ENCODE measurements around the gene IRF2. TPM values are rescaled to one million over a fixed set of nuclear protein-coding genes. Genes with fewer than 3 reads are reported as not detected.

The IRF2 gene
- total and polyA plus RNA-seq, 2 of the 8 experiments (the other 6 are each of a cell fraction or from before 2014, with no cell fraction given), result 13.8 to 17.0 TPM

DNA sequence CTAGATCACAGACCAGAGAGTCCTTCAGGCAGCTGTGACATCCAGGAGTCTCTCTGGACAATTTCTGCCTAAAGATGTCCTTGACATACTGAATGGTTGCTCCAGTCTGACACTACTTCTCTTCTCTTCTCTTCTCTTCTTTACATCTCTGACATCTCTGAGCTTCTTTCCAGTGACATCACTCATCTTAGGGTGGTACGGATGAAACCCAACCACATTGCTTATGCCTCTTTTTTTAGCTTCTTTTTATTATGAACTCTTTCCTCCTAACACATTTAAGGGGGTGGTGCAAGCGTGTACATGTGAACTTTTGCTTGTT lies 39.4 kb upstream of the IRF2 start:
- Histone ChIP-seq H4K8ac (ENCODE audit: extremely low read depth, insufficient read depth, low read length) (no peak overlapping the region), H3K23ac (ENCODE audit: insufficient read length) (no peak overlapping the region), H3K4me2 (ENCODE audit: insufficient read depth in 1 of 2, low read depth in 2 of 2, low read length in 2 of 2) (no peak overlapping the region), H3K79me2 (ENCODE audit: control insufficient read depth in 1 of 2, insufficient read depth in 2 of 2, low read length in 2 of 2) (no peaks in the 10 kb centered on the region), H3K79me1 (ENCODE audit: low read depth, low read length) (no peaks in the 10 kb centered on the region), H2BK20ac (ENCODE audit: low read length) (no peak overlapping the region), H3K27ac (ENCODE audit: low read depth, low read length) (no peak overlapping the region), H4K91ac (replicated peaks; ENCODE audit: insufficient read length, low read length) (no peak overlapping the region), H3K18ac (ENCODE audit: extremely low read depth, low read length) (no peak overlapping the region), H2AFZ (ENCODE audit: low read length) (no peak overlapping the region), H4K20me1 (replicated peaks in 1 of 2; ENCODE audit: control insufficient read depth in 1 of 2, insufficient read depth in 2 of 2, low read length in 2 of 2) (no peaks in the 10 kb centered on the region), H3K14ac (ENCODE audit: insufficient read length) (no peak overlapping the region), H4K5ac (ENCODE audit: insufficient read length, low read depth, low read length) (no peak overlapping the region), H3K56ac (replicated peaks; ENCODE audit: insufficient read length, low read depth, low read length) (no peak overlapping the region), H2BK120ac (replicated peaks; ENCODE audit: low read depth, low read length) (no peak overlapping the region), H2AK5ac (ENCODE audit: low read depth, low read length) (no peak overlapping the region), H2BK5ac (ENCODE audit: low read depth, low read length) (no peak overlapping the region), H3K9ac (replicated peaks in 1 of 4; ENCODE audit: extremely low read depth in 1 of 4, low read depth in 3 of 4, low read length in 3 of 4) (no peak overlapping the region), H3K4ac (replicated peaks; ENCODE audit: insufficient read length, low read depth, low read length) (no peak overlapping the region), H3K4me3 (ENCODE audit: extremely low read depth in 1 of 4, insufficient read depth in 2 of 4, low read depth in 3 of 4, low read length in 4 of 4) (no peak overlapping the region), H3K36me3 (ENCODE audit: control insufficient read depth in 2 of 4, insufficient read depth in 4 of 4, low read length in 3 of 4) (no peaks in the 10 kb centered on the region), H3K4me1 (replicated peaks in 1 of 4; ENCODE audit: control insufficient read depth in 3 of 4, insufficient read depth in 4 of 4, low read length in 3 of 4) (peaks cover 0 to 7% (median 0%) of the 10 kb centered on the region in 4 experiments; a peak in 2 of 7 replicates), H3K27me3 (replicated peaks in 1 of 4; ENCODE audit: control insufficient read depth in 3 of 4, extremely low read depth in 1 of 4, insufficient read depth in 3 of 4, low read length in 3 of 4) (no peaks in the 10 kb centered on the region; a peak in 2 of 7 replicates), H2BK15ac (ENCODE audit: low read length) (no peak overlapping the region), H3K23me2 (ENCODE audit: low read depth, low read length) (no peaks in the 10 kb centered on the region), H3K9me3 (ENCODE audit: insufficient read depth in 2 of 2, low read depth in 1 of 2, low read length in 1 of 2) (peaks cover 2 to 4% of the 10 kb centered on the region in 2 experiments; a peak in 3 of 4 replicates), H2BK12ac (ENCODE audit: low read depth, low read length) (no peak overlapping the region)
- TF ChIP-seq, protein P1, sequence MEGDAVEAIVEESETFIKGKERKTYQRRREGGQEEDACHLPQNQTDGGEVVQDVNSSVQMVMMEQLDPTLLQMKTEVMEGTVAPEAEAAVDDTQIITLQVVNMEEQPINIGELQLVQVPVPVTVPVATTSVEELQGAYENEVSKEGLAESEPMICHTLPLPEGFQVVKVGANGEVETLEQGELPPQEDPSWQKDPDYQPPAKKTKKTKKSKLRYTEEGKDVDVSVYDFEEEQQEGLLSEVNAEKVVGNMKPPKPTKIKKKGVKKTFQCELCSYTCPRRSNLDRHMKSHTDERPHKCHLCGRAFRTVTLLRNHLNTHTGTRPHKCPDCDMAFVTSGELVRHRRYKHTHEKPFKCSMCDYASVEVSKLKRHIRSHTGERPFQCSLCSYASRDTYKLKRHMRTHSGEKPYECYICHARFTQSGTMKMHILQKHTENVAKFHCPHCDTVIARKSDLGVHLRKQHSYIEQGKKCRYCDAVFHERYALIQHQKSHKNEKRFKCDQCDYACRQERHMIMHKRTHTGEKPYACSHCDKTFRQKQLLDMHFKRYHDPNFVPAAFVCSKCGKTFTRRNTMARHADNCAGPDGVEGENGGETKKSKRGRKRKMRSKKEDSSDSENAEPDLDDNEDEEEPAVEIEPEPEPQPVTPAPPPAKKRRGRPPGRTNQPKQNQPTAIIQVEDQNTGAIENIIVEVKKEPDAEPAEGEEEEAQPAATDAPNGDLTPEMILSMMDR (IDR thresholded peaks at IDR 0.05; ENCODE audit: control extremely low read depth in 1 of 3, insufficient read depth in 1 of 3, low read depth in 1 of 3, low read length in 3 of 3), result no peak
- TF ChIP-seq, protein P2, sequence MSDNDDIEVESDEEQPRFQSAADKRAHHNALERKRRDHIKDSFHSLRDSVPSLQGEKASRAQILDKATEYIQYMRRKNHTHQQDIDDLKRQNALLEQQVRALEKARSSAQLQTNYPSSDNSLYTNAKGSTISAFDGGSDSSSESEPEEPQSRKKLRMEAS (IDR thresholded peaks at IDR 0.05), result no peak
- no peak for TF ChIP-seq SP2 (IDR thresholded peaks at IDR 0.05; ENCODE audit: low read length)
- no peak for TF ChIP-seq CEBPB (IDR thresholded peaks at IDR 0.05; ENCODE audit: low read depth, low read length)
- WGBS, 2 experiments (ENCODE audit: extremely low coverage in 1 of 2, insufficient coverage in 1 of 2, insufficient read length in 1 of 2, insufficient replicate concordance in 2 of 2, low coverage in 1 of 2, low lambda C conversion rate in 2 of 2, missing lambda C conversion rate in 1 of 2), result 94% methylated on average over 2 of the region's 2 CpGs; no CpG with 5 or more reads in 1 of the 2 experiments
- DNase-seq (ENCODE audit: low read depth in 1 of 2, low spot score in 2 of 2), result no peak
- CTCF ChIA-PET (ENCODE audit: partially characterized antibody), result interaction anchor here (0.8 to 1.4 kb wide), 4 partner anchors 10 to 250 kb away, joined by 3 to 4 read pairs (median 4); no protein-coding TSS in a partner anchor
- no peak for FAIRE-seq
- POLR2A ChIA-PET (ENCODE audit: partially characterized antibody), result no interaction called here
